Superior temporal gyrus (tissue), 1 donor: Measurements from ENCODE around the gene RPH3AL.

Experiments
- DNase-seq: peaks from one replicate; pipeline ENCODE4 v3.0.0-alpha.2; 2016; ENCODE audit errors: extremely low spot score

Gene RPH3AL

DNA sequence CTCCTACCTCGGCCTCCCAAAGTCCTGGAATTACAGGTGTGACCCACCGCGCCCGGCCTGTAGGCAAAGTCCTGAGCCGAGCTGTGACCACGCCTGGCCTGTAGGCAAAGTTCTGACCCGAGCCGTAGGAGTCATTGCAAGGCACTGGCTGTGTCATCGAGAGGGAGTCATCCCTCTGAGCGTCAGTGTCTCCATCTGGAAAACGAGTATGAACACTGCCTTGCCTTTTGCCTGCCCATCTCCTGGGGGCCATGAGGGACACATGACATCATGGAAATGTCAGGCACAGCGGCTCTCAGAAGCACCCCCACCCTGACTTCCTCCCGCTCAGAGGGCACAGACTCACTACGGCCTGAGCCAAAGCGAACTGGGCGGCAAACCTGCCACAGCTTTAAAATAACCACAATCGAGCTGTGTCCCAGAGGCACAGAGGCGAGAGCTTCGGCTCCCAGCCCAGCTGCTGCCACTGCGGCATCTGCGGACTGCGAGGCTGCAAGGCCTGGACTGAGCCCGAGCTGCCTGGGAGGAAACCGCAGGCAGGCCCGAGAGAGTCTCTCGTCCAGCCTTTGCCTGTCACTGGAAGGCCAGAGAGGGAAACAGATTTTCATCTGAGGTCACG, 50.8 kb downstream of the RPH3AL start:
- DNase-seq, result no peak

DNA sequence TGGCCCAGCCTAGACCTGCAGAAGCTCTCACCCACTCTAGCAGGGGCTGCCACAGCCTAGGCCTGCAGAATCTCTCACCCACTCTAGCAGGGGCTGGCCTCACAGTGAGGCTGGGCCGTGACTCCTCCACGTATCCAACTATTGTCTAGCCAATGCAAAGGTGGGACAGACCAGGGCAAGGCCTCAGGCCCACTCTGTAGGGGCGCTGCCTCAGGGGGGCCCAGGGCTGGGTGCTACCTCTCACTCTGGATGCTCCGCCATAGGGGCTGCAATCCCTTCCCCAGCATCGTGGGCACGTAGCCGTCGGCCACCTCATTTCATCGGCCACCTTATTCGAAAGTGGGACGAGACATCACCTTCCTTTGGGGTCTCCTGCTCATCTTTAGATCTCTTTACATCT, 51.7 kb downstream of the RPH3AL start:
- DNase-seq, result no peak

- DNase-seq, result no peak
These were observed 53.1 kb downstream of the RPH3AL start for GRCh38 chr17:299546-299945.

DNA sequence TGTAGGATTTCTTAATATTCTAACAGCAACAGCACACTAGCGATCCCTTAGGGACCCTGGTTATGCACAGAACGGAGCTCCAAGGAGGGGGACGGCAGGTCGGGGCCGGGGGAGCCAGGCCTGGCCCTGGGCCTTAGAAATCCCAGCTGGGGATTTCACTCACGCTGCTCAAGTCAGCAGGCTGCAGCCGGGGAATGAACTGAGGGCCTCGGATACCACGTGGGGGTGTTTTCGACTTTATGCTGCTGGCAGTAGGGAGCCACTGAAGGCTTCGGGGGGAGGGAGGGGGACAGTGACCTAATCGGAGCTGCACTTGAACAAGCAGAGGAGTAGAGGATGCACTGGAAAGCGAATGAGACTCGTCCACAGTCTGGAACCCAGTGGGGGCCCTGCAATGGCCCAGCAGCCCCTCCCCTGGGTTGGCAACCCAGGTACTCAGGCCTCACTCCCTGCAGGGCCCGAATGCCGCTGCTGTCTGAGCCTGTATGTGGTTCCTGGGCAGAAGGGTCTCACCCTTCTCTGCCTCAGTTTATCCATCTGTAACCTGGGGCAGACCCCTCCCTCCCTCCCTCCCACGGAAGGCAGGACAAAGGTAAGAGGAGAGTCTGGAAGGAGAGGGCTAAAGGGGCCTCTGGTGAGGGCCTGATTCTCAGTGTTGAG, 53.7 kb downstream of the RPH3AL start:
- DNase-seq, result no peak

DNA sequence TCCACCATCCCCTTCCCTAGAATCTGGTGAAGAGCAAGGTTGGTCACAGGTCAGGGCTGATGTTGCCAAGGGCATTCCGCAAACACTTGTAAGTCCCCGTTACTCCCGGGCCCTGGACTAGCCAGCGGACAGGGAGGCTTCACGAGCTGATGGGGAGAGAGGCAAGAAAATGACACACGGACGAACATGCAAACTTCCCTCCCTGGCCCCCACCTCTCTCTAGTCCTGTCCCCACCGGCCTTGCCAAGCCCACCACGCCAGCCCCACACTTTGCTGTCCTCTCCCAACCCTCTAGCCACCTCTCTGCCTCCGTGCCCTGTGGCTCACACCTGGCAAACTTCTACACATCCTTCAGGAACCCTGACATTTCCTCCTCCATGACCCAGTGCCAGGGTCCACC, 54.8 kb downstream of the RPH3AL start:
- no peak for DNase-seq

GRCh38 chr17:296906-297690, 55.5 kb downstream of the RPH3AL start:
- no peak for DNase-seq

DNA sequence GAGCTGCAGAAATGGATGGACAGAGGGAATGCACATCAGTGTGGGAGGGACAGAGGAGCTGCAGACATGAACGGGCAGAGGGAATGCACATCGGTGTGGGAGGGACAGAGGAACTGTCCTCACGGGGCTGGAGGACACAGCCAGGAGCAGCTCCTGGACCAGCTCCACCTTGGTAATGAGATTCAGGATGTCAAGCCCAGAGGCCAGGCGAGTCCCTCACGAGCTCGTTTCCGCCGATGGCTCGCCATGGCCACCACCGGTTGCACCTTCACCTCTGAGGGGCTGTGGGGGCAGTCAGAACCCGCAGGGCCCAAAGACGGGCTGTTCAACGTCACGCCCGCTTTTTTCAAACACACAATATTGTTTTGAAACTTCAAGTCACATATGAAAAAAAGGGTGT, 56.2 kb downstream of the RPH3AL start:
- no peak for DNase-seq

- no peak for DNase-seq
These were observed 59.9 kb downstream of the RPH3AL start for GRCh38 chr17:292531-293382.

- no peak for DNase-seq
These were observed 60.6 kb downstream of the RPH3AL start for GRCh38 chr17:292016-292415.

GRCh38 chr17:291587-291986, 61.0 kb downstream of the RPH3AL start:
- DNase-seq, result no peak

DNA sequence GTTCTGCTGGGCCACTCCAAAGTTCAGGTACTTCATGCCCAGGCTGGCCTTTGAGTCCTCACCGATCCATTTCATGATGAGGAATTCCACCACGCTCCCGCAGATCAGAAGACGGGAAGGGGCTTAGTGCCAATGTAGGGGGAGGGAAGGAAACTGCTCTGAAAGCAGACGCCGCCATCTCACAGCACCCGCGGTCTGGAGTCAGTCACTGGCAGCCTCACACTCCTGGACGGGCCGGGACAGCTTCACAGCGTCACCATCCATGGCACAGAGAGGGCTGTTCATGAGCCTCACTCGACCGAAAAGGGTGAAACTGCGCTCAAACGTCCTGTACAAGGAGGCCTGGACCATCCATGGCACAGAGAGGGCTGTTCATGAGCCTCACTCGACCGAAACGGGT, 62.0 kb downstream of the RPH3AL start:
- no peak for DNase-seq

GRCh38 chr17:290121-290521, 62.5 kb downstream of the RPH3AL start:
- DNase-seq, result no peak

- DNase-seq, result no peak
These were observed 63.2 kb downstream of the RPH3AL start for GRCh38 chr17:289409-289808.

- no peak for DNase-seq
These were observed 63.7 kb downstream of the RPH3AL start for GRCh38 chr17:288802-289356.

DNA sequence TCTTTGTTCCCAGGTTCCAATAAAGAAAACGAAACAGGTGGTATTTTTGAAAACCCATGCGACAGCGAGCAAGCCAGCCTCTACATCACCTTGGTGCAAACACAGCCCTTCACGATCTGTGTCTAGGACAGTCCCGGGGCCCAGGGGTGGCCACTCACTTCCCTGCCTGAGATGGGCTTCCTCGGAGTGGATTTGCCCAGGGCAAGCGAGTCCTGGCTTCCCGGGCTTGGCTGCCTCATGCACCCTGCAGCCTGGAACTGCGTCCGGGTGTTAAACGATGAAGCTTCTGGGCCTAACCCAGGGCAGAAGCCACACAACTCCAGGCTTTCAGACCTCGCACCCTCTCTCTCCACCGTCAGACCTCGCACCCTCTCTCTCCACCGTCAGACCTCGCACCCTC, 66.0 kb downstream of the RPH3AL start:
- DNase-seq, result no peak

DNA sequence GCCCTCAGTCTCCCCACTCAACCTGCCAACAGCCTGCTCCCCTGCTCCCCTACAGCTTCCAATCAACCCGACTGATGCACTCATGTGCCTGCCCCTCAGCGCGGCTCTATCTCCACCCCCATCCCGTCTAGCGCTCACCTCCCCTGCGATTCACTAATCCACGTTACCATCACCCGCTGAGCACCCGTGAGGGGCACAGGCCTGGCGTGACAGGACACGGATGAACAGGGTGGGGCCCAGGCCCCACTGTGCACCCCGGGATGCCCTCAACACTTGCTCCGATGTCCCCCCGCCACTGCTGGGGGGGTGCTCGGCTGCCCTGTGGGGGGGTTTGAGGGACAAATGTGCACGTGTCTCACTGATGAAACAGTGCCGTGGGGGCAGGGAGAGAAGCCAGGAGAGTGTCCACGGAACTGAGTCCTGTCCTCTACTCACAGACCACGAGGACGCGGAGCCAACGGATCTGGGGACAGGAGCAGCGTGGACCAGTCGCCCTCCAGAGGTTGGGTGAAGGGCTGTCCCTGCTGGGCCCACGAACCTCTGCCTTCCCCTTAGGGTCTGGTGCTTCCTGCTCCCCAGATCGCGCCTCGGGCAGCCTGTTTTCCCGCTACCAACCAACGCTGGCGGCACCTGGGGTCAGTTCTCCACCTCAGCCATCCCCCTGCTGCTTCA, 66.7 kb downstream of the RPH3AL start:
- no peak for DNase-seq

DNA sequence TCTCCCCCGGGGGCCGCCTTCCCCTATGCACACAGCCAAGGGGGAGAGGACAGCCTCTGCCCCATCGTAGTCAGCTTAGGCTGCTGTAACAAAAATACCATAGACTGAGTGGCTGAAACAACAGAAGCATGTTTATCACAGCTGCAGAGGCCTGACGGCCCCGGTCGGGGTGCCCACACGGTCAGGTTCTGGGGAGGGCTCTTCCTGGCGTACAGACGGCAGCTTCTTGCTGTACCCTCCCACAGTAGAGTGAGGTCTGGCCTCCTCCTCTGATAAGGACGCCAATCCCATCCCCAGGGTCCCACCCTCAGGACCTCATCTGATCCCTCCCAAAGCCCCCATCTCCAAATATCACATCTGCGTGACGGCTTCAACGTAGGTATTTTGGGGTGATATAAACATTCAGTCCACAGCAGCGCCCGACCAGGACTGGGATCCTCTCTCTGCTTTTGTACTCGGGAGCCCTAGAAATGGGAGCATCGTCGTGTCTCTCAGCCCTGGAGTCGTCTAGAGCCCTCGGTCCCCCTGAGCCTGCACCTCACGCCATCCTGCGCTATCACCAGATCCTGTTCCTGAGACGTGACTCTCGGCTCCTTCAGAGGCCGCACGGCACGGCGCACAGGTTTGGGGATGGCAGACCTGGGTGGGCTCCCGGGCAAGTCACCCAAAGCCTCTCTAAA, 67.8 kb downstream of the RPH3AL start:
- DNase-seq, result no peak

GRCh38 chr17:283911-284675, 68.5 kb downstream of the RPH3AL start:
- no peak for DNase-seq

- no peak for DNase-seq
These were observed 69.4 kb downstream of the RPH3AL start for GRCh38 chr17:282912-283882.
